ENCODE data around the gene CYTH2.

CYTH2 gene

GRCh38 chr19:48501494-48502349, 32.6 kb downstream of the CYTH2 start:
- Histone ChIP-seq H3K36me3 (ENCODE audit: control insufficient read depth, insufficient read depth, low read length) (no peaks in the 10 kb centered on the region), H3K9me3 (ENCODE audit: control insufficient read depth, low read length) (no peaks in the 10 kb centered on the region), H3K27me3 (replicated peaks; ENCODE audit: control insufficient read depth, insufficient read depth, low read length, poor library complexity, severe bottlenecking) (peaks cover 5% of the 10 kb centered on the region), H3K4me1 (ENCODE audit: control insufficient read depth, insufficient read depth, low read length, poor library complexity, severe bottlenecking) (peaks cover 15% of the 10 kb centered on the region), H3K27ac (ENCODE audit: insufficient read depth, low read length, poor library complexity, severe bottlenecking) (peak overlapping the region; percentile 35), H3K4me3 (ENCODE audit: insufficient read depth, low read depth, low read length, poor library complexity, severe bottlenecking) (peak overlapping the region; percentile 0)
- peak; percentile 66 to 75 (median 72) for DNase-seq

DNA sequence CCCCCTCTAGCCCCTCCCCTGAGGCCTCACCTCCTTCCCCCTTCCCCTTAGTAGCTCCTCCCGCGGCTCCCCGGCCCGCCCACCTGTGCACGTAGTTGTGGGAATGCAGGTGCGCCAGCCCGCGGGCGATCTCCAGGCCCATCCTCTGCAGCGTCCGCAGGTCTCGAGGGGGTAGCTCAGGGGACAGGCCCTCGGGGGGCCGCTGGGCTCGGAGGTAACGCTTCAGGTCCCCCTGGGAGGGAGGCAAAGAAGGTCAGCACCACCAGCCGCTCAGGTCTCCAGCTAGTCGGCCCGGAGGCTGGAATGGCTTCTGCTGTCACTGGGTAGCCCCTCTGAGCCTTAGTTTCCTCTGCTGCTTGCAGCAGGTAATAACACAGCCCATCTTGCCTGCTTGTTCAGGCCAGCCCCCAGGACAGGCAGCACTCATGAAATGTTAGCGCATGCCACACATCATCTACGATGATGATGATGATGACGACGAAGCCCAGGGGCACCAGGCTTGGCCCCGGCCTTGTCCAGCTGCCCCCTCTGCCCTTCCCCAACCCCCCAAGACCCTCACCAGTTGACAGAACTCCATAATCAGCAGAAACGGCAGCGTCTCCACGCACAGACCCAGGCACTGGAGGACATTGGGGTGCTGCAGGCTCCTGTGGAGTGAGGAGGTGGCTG, 33.3 kb downstream of the CYTH2 start:
- DNase-seq: no peak
- no peak overlapping the region for H3K4me3 ChIP-seq (ENCODE audit: insufficient read depth, low read depth, low read length, poor library complexity, severe bottlenecking)

DNA sequence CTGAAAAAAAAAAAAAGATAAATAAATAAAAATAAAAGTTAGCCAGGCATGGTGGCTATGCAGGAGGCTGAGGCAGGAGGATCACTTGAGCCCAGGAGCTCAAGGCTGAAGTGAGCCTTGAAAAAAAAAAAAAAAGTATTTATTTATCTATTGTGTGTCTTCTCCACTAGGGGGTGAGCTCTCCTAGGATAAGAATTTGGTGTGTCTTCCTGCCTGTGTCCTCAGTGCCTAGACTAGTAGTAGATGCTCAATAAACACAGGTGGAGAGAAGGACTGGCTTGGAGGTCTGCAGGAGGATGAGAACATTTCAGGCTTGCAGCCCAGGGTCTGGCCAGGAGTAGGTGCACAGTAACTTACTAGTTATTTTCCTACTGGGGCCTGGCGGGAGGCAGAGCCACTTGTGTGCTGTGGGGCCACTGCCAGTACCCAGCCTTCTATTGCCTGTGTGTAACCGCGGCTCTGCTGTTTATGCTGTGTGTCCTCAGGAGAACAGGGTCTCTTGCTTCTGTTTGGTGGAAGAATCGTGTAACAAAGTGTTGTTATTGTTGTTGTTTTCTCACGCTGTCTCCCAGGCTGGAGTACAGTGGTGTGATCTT, 37.1 kb downstream of the CYTH2 start:
- peaks cover 20% of the 10 kb centered on the region for H3K4me1 ChIP-seq (ENCODE audit: control insufficient read depth, insufficient read depth, low read length, poor library complexity, severe bottlenecking)
- no peak overlapping the region for H3K4me3 ChIP-seq (ENCODE audit: insufficient read depth, low read depth, low read length, poor library complexity, severe bottlenecking)
- no peak overlapping the region for H3K27ac ChIP-seq (ENCODE audit: insufficient read depth, low read length, poor library complexity, severe bottlenecking)
- H3K36me3 ChIP-seq (ENCODE audit: control insufficient read depth, insufficient read depth, low read length): peaks cover 9% of the 10 kb centered on the region
- no peaks in the 10 kb centered on the region for H3K9me3 ChIP-seq (ENCODE audit: control insufficient read depth, low read length)
- no peak for DNase-seq
- no peaks in the 10 kb centered on the region for H3K27me3 ChIP-seq (replicated peaks; ENCODE audit: control insufficient read depth, insufficient read depth, low read length, poor library complexity, severe bottlenecking)

More for the DNA sequence above, 33.3 kb downstream of the CYTH2 start:
- Histone ChIP-seq H3K27me3 (replicated peaks; ENCODE audit: control insufficient read depth, insufficient read depth, low read length, poor library complexity, severe bottlenecking) (no peaks in the 10 kb centered on the region), H3K4me1 (ENCODE audit: control insufficient read depth, insufficient read depth, low read length, poor library complexity, severe bottlenecking) (peaks cover 15% of the 10 kb centered on the region), H3K9me3 (ENCODE audit: control insufficient read depth, low read length) (no peaks in the 10 kb centered on the region), H3K27ac (ENCODE audit: insufficient read depth, low read length, poor library complexity, severe bottlenecking) (peak overlapping the region; percentile 35), H3K36me3 (ENCODE audit: control insufficient read depth, insufficient read depth, low read length) (no peaks in the 10 kb centered on the region)

- Histone ChIP-seq H3K36me3 (ENCODE audit: control insufficient read depth, insufficient read depth, low read length) (peaks cover 9% of the 10 kb centered on the region), H3K4me1 (ENCODE audit: control insufficient read depth, insufficient read depth, low read length, poor library complexity, severe bottlenecking) (peaks cover 19% of the 10 kb centered on the region), H3K9me3 (ENCODE audit: control insufficient read depth, low read length) (no peaks in the 10 kb centered on the region), H3K4me3 (ENCODE audit: insufficient read depth, low read depth, low read length, poor library complexity, severe bottlenecking) (no peak overlapping the region), H3K27ac (ENCODE audit: insufficient read depth, low read length, poor library complexity, severe bottlenecking) (no peak overlapping the region), H3K27me3 (replicated peaks; ENCODE audit: control insufficient read depth, insufficient read depth, low read length, poor library complexity, severe bottlenecking) (no peaks in the 10 kb centered on the region)
- no peak for DNase-seq
These were observed 38.8 kb downstream of the CYTH2 start for GRCh38 chr19:48507911-48508439.

DNA sequence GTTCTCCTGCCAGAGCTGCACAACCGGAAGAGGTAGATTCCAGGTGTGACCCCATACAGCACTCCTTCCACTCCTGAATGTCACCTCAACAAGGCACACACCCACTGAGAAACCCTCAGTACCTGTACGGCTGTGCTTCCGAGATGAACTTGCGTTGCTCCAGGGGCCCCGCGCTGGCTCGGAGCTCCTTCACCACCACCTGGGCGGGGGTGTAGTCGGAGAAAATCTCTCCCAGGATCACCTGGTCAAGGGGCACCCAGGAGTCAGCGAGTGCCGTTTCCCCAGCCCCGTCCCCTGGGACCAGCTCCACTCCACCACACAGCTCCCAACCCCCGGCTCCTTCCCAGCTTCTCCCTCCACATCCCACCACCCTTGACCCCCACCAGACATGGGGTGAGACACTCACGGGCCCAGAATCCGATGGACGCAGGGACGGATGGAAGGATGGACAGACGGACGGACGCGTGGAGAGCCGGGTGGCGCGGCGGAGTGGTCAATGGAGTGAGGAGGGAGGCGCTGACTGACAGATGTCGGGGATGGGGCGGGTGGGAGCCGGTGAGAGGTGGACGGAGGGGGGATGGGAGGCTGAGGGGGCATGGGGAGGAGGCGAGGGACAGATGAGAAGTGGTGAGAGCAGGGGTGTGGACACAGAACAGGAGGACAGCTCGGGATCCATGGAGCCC, 39.7 kb downstream of the CYTH2 start:
- peaks cover 9% of the 10 kb centered on the region for H3K36me3 ChIP-seq (ENCODE audit: control insufficient read depth, insufficient read depth, low read length)
- DNase-seq: no peak
- H3K4me1 ChIP-seq (ENCODE audit: control insufficient read depth, insufficient read depth, low read length, poor library complexity, severe bottlenecking): peaks cover 23% of the 10 kb centered on the region
- H3K4me3 ChIP-seq (ENCODE audit: insufficient read depth, low read depth, low read length, poor library complexity, severe bottlenecking): no peak overlapping the region
- H3K27me3 ChIP-seq (replicated peaks; ENCODE audit: control insufficient read depth, insufficient read depth, low read length, poor library complexity, severe bottlenecking): no peaks in the 10 kb centered on the region
- H3K27ac ChIP-seq (ENCODE audit: insufficient read depth, low read length, poor library complexity, severe bottlenecking): no peak overlapping the region
- no peaks in the 10 kb centered on the region for H3K9me3 ChIP-seq (ENCODE audit: control insufficient read depth, low read length)

- no peaks in the 10 kb centered on the region for H3K9me3 ChIP-seq (ENCODE audit: control insufficient read depth, low read length)
- no peak overlapping the region for H3K27ac ChIP-seq (ENCODE audit: insufficient read depth, low read length, poor library complexity, severe bottlenecking)
- H3K4me1 ChIP-seq (ENCODE audit: control insufficient read depth, insufficient read depth, low read length, poor library complexity, severe bottlenecking): peaks cover 23% of the 10 kb centered on the region
- no peak for DNase-seq
- no peaks in the 10 kb centered on the region for H3K27me3 ChIP-seq (replicated peaks; ENCODE audit: control insufficient read depth, insufficient read depth, low read length, poor library complexity, severe bottlenecking)
- H3K4me3 ChIP-seq (ENCODE audit: insufficient read depth, low read depth, low read length, poor library complexity, severe bottlenecking): no peak overlapping the region
- peaks cover 9% of the 10 kb centered on the region for H3K36me3 ChIP-seq (ENCODE audit: control insufficient read depth, insufficient read depth, low read length)
These were observed 40.5 kb downstream of the CYTH2 start for GRCh38 chr19:48509467-48510194.

DNA sequence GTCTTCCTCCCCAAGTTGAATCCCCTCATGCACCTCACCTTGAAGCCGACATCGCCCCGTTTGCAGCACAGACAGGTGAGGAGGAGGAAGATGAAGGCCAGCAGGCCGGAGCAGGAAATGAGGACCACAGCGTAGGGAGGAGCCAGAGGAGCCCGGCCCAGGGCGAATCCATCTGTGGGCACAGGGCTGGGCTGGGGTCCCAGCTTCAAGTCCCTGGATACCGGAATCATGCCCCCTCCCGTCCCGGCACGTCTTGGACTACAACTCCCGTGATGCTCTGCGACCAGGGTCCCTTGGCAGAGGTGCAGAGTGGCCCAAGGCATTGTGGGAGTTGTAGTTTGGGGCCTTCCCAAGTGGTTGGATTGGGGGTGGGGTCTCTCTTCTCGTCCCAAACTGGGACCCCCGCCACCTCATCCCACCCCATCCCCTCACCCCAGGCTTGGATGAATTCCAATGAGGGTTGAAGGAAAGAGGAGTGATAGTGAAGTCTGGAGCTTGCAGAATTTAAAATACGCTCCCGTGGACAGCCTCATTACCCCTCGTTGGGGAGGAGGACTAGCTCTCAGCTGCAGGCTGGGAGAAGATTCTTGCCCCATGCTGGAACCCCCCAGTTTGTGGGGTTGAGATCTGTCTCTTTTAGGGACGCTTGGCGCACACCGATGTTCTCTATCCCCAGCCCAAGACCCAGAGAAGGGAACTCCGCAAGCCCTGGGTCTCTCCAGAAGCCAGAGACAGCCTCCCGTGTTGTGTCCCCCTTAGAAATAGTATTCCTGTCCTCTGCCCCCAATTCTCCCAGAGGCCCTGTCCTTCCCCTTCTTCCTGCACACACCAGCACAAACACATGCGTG, 41.5 kb downstream of the CYTH2 start:
- Histone ChIP-seq H3K27me3 (replicated peaks; ENCODE audit: control insufficient read depth, insufficient read depth, low read length, poor library complexity, severe bottlenecking) (no peaks in the 10 kb centered on the region), H3K36me3 (ENCODE audit: control insufficient read depth, insufficient read depth, low read length) (peaks cover 9% of the 10 kb centered on the region), H3K4me3 (ENCODE audit: insufficient read depth, low read depth, low read length, poor library complexity, severe bottlenecking) (peak overlapping the region; percentile 54), H3K4me1 (ENCODE audit: control insufficient read depth, insufficient read depth, low read length, poor library complexity, severe bottlenecking) (peaks cover 23% of the 10 kb centered on the region), H3K9me3 (ENCODE audit: control insufficient read depth, low read length) (no peaks in the 10 kb centered on the region), H3K27ac (ENCODE audit: insufficient read depth, low read length, poor library complexity, severe bottlenecking) (peak overlapping the region; percentile 55)
- peak; percentile 42 to 67 (median 60) for DNase-seq

- DNase-seq: peak in 1 of 3 donors; percentile 34
- no peaks in the 10 kb centered on the region for H3K27me3 ChIP-seq (replicated peaks; ENCODE audit: control insufficient read depth, insufficient read depth, low read length, poor library complexity, severe bottlenecking)
- H3K36me3 ChIP-seq (ENCODE audit: control insufficient read depth, insufficient read depth, low read length): peaks cover 9% of the 10 kb centered on the region
- peak overlapping the region; percentile 54 for H3K4me3 ChIP-seq (ENCODE audit: insufficient read depth, low read depth, low read length, poor library complexity, severe bottlenecking)
- H3K9me3 ChIP-seq (ENCODE audit: control insufficient read depth, low read length): no peaks in the 10 kb centered on the region
- H3K4me1 ChIP-seq (ENCODE audit: control insufficient read depth, insufficient read depth, low read length, poor library complexity, severe bottlenecking): peaks cover 23% of the 10 kb centered on the region
- peak overlapping the region; percentile 55 for H3K27ac ChIP-seq (ENCODE audit: insufficient read depth, low read length, poor library complexity, severe bottlenecking)
These were observed 42.2 kb downstream of the CYTH2 start for GRCh38 chr19:48511321-48511731.
